Hindlimb muscle (tissue), 1 donor: Measurements from ENCODE around the gene MRPL32. TPM values are rescaled to one million over a fixed set of nuclear protein-coding genes. Genes with fewer than 3 reads are reported as not detected.

ENCODE experiments used
- DNase-seq: peaks from one replicate; pipeline ENCODE4 v3.0.0-alpha.2; 2013
- polyA plus RNA-seq: library from polyadenylated mRNA; unstranded; fragments of 120-200 nt; gene quantifications from one replicate; pipeline ENCODE4 v1.2.1, GENCODE V29; 2013; ENCODE audit not compliant: insufficient read length

Gene MRPL32
- polyA plus RNA-seq, 1 donor, result 35.9 TPM

- no peak for DNase-seq
Observed at GRCh38 chr7:42928754-42929153, 3.4 kb upstream of the MRPL32 start.

GRCh38 chr7:42929449-42929848 is 2.7 kb upstream of the MRPL32 start:
- no peak for DNase-seq

GRCh38 chr7:42930889-42931288 is 1.3 kb upstream of the MRPL32 start:
- no peak for DNase-seq

GRCh38 chr7:42931447-42931833 is 736 bp upstream of the MRPL32 start:
- no peak for DNase-seq

GRCh38 chr7:42932811-42933591 is 825 bp downstream of the MRPL32 start:
- DNase-seq, result peak; percentile 50

- no peak for DNase-seq
Observed at GRCh38 chr7:42934291-42934690, 2.1 kb downstream of the MRPL32 start.

GRCh38 chr7:42935861-42936260 is 3.7 kb downstream of the MRPL32 start:
- no peak for DNase-seq

GRCh38 chr7:42939457-42940240 is 7.5 kb downstream of the MRPL32 start:
- no peak for DNase-seq

GRCh38 chr7:42940985-42941847 is 9.0 kb downstream of the MRPL32 start:
- peak; percentile 70 for DNase-seq

GRCh38 chr7:42945821-42946626 is 13.8 kb downstream of the MRPL32 start:
- DNase-seq, result no peak

- DNase-seq, result no peak
Observed at GRCh38 chr7:42946627-42946950, 14.4 kb downstream of the MRPL32 start.

- no peak for DNase-seq
Observed at GRCh38 chr7:42947521-42947920, 15.3 kb downstream of the MRPL32 start.

GRCh38 chr7:42950417-42950816 is 18.2 kb downstream of the MRPL32 start:
- DNase-seq, result no peak

GRCh38 chr7:42952328-42952727 is 20.2 kb downstream of the MRPL32 start:
- no peak for DNase-seq

GRCh38 chr7:42953994-42954393 is 21.8 kb downstream of the MRPL32 start:
- no peak for DNase-seq

GRCh38 chr7:42956062-42956461 is 23.9 kb downstream of the MRPL32 start:
- DNase-seq, result no peak

GRCh38 chr7:42959549-42959948 is 27.4 kb downstream of the MRPL32 start:
- no peak for DNase-seq

GRCh38 chr7:42960762-42961161 is 28.6 kb downstream of the MRPL32 start:
- DNase-seq, result no peak

- DNase-seq, result no peak
Observed at GRCh38 chr7:42961170-42961569, 29.0 kb downstream of the MRPL32 start.

GRCh38 chr7:42964293-42964692 is 32.1 kb downstream of the MRPL32 start:
- DNase-seq, result no peak

GRCh38 chr7:42964849-42965805 is 33.0 kb downstream of the MRPL32 start:
- no peak for DNase-seq
